Fibroblast of pulmonary artery (primary cell): ENCODE data around the gene OS9.

Experiments used
- DNase-seq: peaks from one replicate; pipeline ENCODE4 v3.0.0-alpha.2; 2010; ENCODE audit warnings: low read depth
- H3K4me3 ChIP-seq: replicated peaks from 2 replicates; pipeline ENCODE4 v1.5.1; 2011; ENCODE audit warnings: low read depth, mild to moderate bottlenecking, control low read depth, low read length, moderate library complexity
- CTCF ChIP-seq: IDR thresholded peaks from 2 replicates; pipeline ENCODE4 v1.5.1; 2011; ENCODE audit warnings: mild to moderate bottlenecking, control low read depth, low read length, inconsistent platforms; ENCODE audit errors: missing control alignments

The OS9 gene

GRCh38 chr12:57745485-57745881 is 51.6 kb downstream of the OS9 start:
- no peak for TF ChIP-seq CTCF
- no peak for DNase-seq
- peak overlapping the region; percentile 99 for H3K4me3 ChIP-seq

- TF ChIP-seq CTCF: no peak
- DNase-seq: no peak
- H3K4me3 ChIP-seq: peak overlapping the region; percentile 99
These were observed 52.1 kb downstream of the OS9 start for GRCh38 chr12:57746025-57746424.

- no peak overlapping the region for H3K4me3 ChIP-seq
- TF ChIP-seq CTCF: no peak
- DNase-seq: no peak
These were observed 55.1 kb downstream of the OS9 start for GRCh38 chr12:57749061-57749460.

GRCh38 chr12:57750561-57751431 is 56.9 kb downstream of the OS9 start:
- no peak for TF ChIP-seq CTCF
- H3K4me3 ChIP-seq: peak overlapping the region; percentile 92
- no peak for DNase-seq

- peak overlapping the region; percentile 92 for H3K4me3 ChIP-seq
- TF ChIP-seq CTCF: no peak
- no peak for DNase-seq
These were observed 57.5 kb downstream of the OS9 start for GRCh38 chr12:57751432-57751787.

- H3K4me3 ChIP-seq: peak within 1 kb of the TSS; percentile 92
- no peak for TF ChIP-seq CTCF
- peak; percentile 100 for DNase-seq
These were observed 58.1 kb downstream of the OS9 start, which contains the start of gene CDK4 for GRCh38 chr12:57751788-57752667. TSS of gene CDK4 (minus strand) at chr12:57752310. CDS start at chr12:57751717, 593 bp downstream.
